HCT116 (cell line): ENCODE data around the gene PLD1. TPM values are rescaled to one million over a fixed set of nuclear protein-coding genes. Genes with fewer than 3 reads are reported as not detected.

Experiments
- ATAC-seq: fragments of 200-7000 bp; cut with Tn5 transposase; 2 replicates; pipeline ENCODE4 v1.9.1; 2020; ENCODE audit warnings: mild to moderate bottlenecking, moderate library complexity
- BruUV-seq: library from RNA; stranded (reverse); fragments of 400-500 nt; replicated peaks from 2 replicates; lab custom pipeline; 2021; lab: Mats Ljungman, UMichigan
- CTCF ChIA-PET: fragments of 300-600 bp; sonication (Branson Sonifier 250); formaldehyde crosslinking; loops from one replicate; lab custom pipeline; 2021; ENCODE audit warnings: antibody characterized with exemption; lab: Charles Lee
- POLR2A ChIA-PET: fragments of 300-600, 350-600 bp; sonication (Branson Sonifier 250); formaldehyde crosslinking; loops from one replicate; lab custom pipeline; 2021; ENCODE audit warnings: antibody characterized with exemption; lab: Charles Lee
- RAD21 ChIA-PET, 2 experiments: fragments of 300-600 bp; sonication (Branson Sonifier 250); formaldehyde crosslinking; loops; one replicate each; lab custom pipeline; 2023; ENCODE audit warnings: low total read pairs in 2 of 2; ENCODE audit not compliant: uncharacterized antibody in 2 of 2, unreplicated experiment in 2 of 2, low non-redundant PET in 1 of 2; lab: Charles Lee
- DNase-seq: peaks from one replicate; pipeline ENCODE4 v3.0.0-alpha.2; 2010; ENCODE audit warnings: low read depth, low spot score
- H2AFZ ChIP-seq: fragments of 200-600 bp; shearing (Covaris generic), sonication (generic); 2 replicates; pipeline ENCODE4 v1.6.1; 2017; ENCODE audit warnings: low read depth, mixed run types, mixed read lengths, antibody characterized with exemption, low read length; ENCODE audit not compliant: poor library complexity, severe bottlenecking
- H3K27ac ChIP-seq: 2 replicates; pipeline ENCODE4 v1.5.1; 2012; ENCODE audit warnings: low read depth, low read length
- H3K27me3 ChIP-seq: fragments of 200-600 bp; sonication (generic); 2 replicates; pipeline ENCODE4 v1.6.1; 2016; ENCODE audit warnings: mixed run types, low read length, mixed read lengths; ENCODE audit not compliant: insufficient read depth
- H3K36me3 ChIP-seq, 2 experiments: fragments of 200-500 bp in 1 of 2; fragments of 200-600 bp in 1 of 2; sonication (Bioruptor generic) in 1 of 2; sonication (generic) in 1 of 2; 2 replicates each; pipeline versions ENCODE4 v1.5.1 to v1.6.1; 2014 to 2016; ENCODE audit warnings: low read length in 2 of 2, inconsistent platforms in 1 of 2, mixed read lengths in 1 of 2, mixed run types in 1 of 2; ENCODE audit not compliant: insufficient read depth in 2 of 2, control insufficient read depth in 1 of 2
- H3K4me1 ChIP-seq, 2 experiments: fragments of 200-600 bp in 1 of 2; sonication (generic) in 1 of 2; 2 replicates each; pipeline versions ENCODE4 v1.5.1 to v1.6.1; 2012 to 2017; ENCODE audit warnings: low read length in 2 of 2, inconsistent platforms in 1 of 2, mild to moderate bottlenecking in 1 of 2, mixed read lengths in 1 of 2, mixed run types in 1 of 2, moderate library complexity in 1 of 2; ENCODE audit not compliant: insufficient read depth in 2 of 2, control insufficient read depth in 1 of 2
- H3K4me2 ChIP-seq: fragments of 200-600 bp; sonication (generic); 2 replicates; pipeline ENCODE4 v1.6.1; 2017; ENCODE audit warnings: mixed run types, low read length, mixed read lengths
- H3K4me3 ChIP-seq, 2 experiments: fragments of 200-600 bp in 1 of 2; sonication (generic) in 1 of 2; replicated peaks in 1 of 2; 2 replicates each; pipeline ENCODE4 v1.5.1; 2011 to 2016; ENCODE audit warnings: low read length in 2 of 2, control low read depth in 1 of 2, low read depth in 1 of 2, mild to moderate bottlenecking in 1 of 2, mixed read lengths in 1 of 2, mixed run types in 1 of 2
- H3K79me2 ChIP-seq: fragments of 200-600 bp; sonication (generic); 2 replicates; pipeline ENCODE4 v1.6.1; 2017; ENCODE audit warnings: mild to moderate bottlenecking, mixed run types, low read length, moderate library complexity, mixed read lengths; ENCODE audit not compliant: insufficient read depth
- H3K9ac ChIP-seq: fragments of 200-600 bp; sonication (generic); 2 replicates; pipeline ENCODE4 v1.6.1; 2016; ENCODE audit warnings: low read length, mixed read lengths
- H3K9me2 ChIP-seq: fragments of 200-600 bp; sonication (generic), shearing (Covaris generic); 2 replicates; pipeline ENCODE4 v1.6.1; 2017; ENCODE audit warnings: mixed run types, mild to moderate bottlenecking, moderate library complexity; ENCODE audit not compliant: insufficient read depth
- H3K9me3 ChIP-seq, 2 experiments: fragments of 200-500 bp in 1 of 2; fragments of 200-600 bp in 1 of 2; sonication (Bioruptor generic) in 1 of 2; sonication (generic) in 1 of 2; 2 replicates each; pipeline ENCODE4 v1.6.1; 2014 to 2017; ENCODE audit warnings: low read length in 2 of 2, mixed read lengths in 2 of 2, inconsistent platforms in 1 of 2, low read depth in 1 of 2, mild to moderate bottlenecking in 1 of 2, mixed run types in 1 of 2, moderate library complexity in 1 of 2; ENCODE audit not compliant: control insufficient read depth in 1 of 2, insufficient read depth in 1 of 2
- H4K20me1 ChIP-seq: fragments of 200-600 bp; sonication (generic), shearing (Covaris generic); 2 replicates; pipeline ENCODE4 v1.6.1; 2017; ENCODE audit warnings: mixed run types, mild to moderate bottlenecking, moderate library complexity; ENCODE audit not compliant: insufficient read depth
- CBX3 ChIP-seq: IDR thresholded peaks from 2 replicates; pipeline ENCODE4 v1.6.1; 2012; ENCODE audit warnings: low read depth
- ELF1 ChIP-seq: IDR thresholded peaks from 2 replicates; pipeline ENCODE4 v1.6.1; 2012; ENCODE audit warnings: low read depth, borderline replicate concordance
- EZH2 ChIP-seq: fragments of 200-600 bp; sonication (generic); IDR thresholded peaks from 2 replicates; pipeline ENCODE4 v1.6.1; 2017; ENCODE audit warnings: antibody characterized with exemption, mixed run types
- POLR2AphosphoS5 ChIP-seq: IDR thresholded peaks from 2 replicates; pipeline ENCODE4 v1.6.1; 2011; ENCODE audit warnings: mild to moderate bottlenecking, low read depth, low read length, moderate library complexity
- SP1 ChIP-seq: IDR thresholded peaks from 2 replicates; pipeline ENCODE4 v1.6.1; 2012; ENCODE audit warnings: low read depth
- YY1 ChIP-seq: IDR thresholded peaks from 2 replicates; pipeline ENCODE4 v1.6.1; 2011; ENCODE audit warnings: low read length, low read depth, moderate library complexity, mild to moderate bottlenecking; ENCODE audit not compliant: insufficient replicate concordance; ENCODE audit errors: extremely low read depth
- ZFX ChIP-seq: fragments of 450-650 bp; IDR thresholded peaks from 2 replicates; pipeline ENCODE4 v1.6.1; 2017
- ZNF274 ChIP-seq: fragments of 200-500 bp; sonication (Bioruptor generic); IDR thresholded peaks from 2 replicates; pipeline ENCODE4 v1.6.1; 2014; ENCODE audit warnings: mild to moderate bottlenecking, low read depth, low read length, inconsistent platforms
- intact Hi-C: fragments of 100-400 bp; cut with micrococcal nuclease; formaldehyde crosslinking; loops from 2 replicates; pipeline ENCODE4 v1.10.0; 2022
- total RNA-seq: library from RNA; stranded (reverse); gene quantifications from one replicate; pipeline ENCODE4 v1.2.1, GENCODE V29; 2021; ENCODE audit not compliant: unreplicated experiment
- TF ChIP-seq, protein P1 (sequence below), 3 experiments: fragments of 200-600 bp in 1 of 3; sonication (generic) in 1 of 3; IDR thresholded peaks in 2 of 3; conservative IDR thresholded peaks in 1 of 3; 2 replicates each; pipeline ENCODE4 v1.5.1; 2012 to 2017; ENCODE audit warnings: low read depth in 2 of 3, low read length in 2 of 3, antibody characterized with exemption in 1 of 3, borderline replicate concordance in 1 of 3, control low read depth in 1 of 3, mild to moderate bottlenecking in 1 of 3, mixed read lengths in 1 of 3, mixed run types in 1 of 3, moderate library complexity in 1 of 3; ENCODE audit not compliant: insufficient read depth in 1 of 3
- TF ChIP-seq, protein P2 (sequence below): IDR thresholded peaks from 2 replicates; pipeline ENCODE4 v1.6.1; 2012

The PLD1 gene
- total RNA-seq, 1 experiment from 2014 or later = 8.4 TPM

DNA sequence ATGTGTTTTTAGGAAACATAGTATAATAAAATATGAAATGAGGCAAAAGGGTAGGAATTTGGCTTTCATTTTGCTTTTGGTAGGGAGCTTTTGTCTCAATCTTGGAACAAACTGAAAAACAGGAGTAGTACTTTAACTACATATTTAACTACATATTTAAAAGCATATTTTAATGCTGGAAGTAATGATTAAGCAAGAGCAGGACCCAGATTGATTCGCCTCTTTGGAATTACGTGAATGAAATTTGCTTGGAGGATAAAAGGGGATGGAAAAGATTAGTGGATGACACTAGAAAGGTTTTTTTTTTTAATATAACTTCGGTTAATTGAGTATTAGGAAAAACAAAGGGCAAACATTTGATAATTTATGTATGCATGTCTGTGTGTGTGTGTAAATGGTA, 21.7 kb upstream of the PLD1 start:
- H2AFZ ChIP-seq = peak overlapping the region; percentile 49
- TF ChIP-seq, protein P1, sequence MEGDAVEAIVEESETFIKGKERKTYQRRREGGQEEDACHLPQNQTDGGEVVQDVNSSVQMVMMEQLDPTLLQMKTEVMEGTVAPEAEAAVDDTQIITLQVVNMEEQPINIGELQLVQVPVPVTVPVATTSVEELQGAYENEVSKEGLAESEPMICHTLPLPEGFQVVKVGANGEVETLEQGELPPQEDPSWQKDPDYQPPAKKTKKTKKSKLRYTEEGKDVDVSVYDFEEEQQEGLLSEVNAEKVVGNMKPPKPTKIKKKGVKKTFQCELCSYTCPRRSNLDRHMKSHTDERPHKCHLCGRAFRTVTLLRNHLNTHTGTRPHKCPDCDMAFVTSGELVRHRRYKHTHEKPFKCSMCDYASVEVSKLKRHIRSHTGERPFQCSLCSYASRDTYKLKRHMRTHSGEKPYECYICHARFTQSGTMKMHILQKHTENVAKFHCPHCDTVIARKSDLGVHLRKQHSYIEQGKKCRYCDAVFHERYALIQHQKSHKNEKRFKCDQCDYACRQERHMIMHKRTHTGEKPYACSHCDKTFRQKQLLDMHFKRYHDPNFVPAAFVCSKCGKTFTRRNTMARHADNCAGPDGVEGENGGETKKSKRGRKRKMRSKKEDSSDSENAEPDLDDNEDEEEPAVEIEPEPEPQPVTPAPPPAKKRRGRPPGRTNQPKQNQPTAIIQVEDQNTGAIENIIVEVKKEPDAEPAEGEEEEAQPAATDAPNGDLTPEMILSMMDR (IDR thresholded peaks at IDR 0.05 in 2 of 3, conservative IDR thresholded peaks at IDR 0.05 in 1 of 3; ENCODE audit: borderline replicate concordance in 1 of 3, insufficient read depth in 1 of 3, low read depth in 2 of 3, low read length in 2 of 3) = no peak
- TF ChIP-seq ZFX (no peak), ZNF274 (no peak), ELF1 (no peak), SP1 (no peak), CBX3 (no peak), YY1 (no peak), EZH2 (no peak), POLR2AphosphoS5 (no peak)
- TF ChIP-seq, protein P2, sequence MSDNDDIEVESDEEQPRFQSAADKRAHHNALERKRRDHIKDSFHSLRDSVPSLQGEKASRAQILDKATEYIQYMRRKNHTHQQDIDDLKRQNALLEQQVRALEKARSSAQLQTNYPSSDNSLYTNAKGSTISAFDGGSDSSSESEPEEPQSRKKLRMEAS = no peak
- TF ChIP-seq, all 23 proteins: peak for 0
- Histone ChIP-seq H4K20me1 (no peaks in the 10 kb centered on the region), H3K27me3 (no peaks in the 10 kb centered on the region), H3K9me3 (no peaks in the 10 kb centered on the region), H3K9ac (no peak overlapping the region), H3K36me3 (no peaks in the 10 kb centered on the region), H3K4me1 (peaks cover 3 to 8% of the 10 kb centered on the region in 2 experiments; a peak in 2 of 4 replicates), H3K27ac (no peak overlapping the region), H3K4me3 (no peak overlapping the region), H3K4me2 (no peak overlapping the region), H3K79me2 (no peaks in the 10 kb centered on the region), H3K9me2 (no peaks in the 10 kb centered on the region)
- DNase-seq = no peak
- intact Hi-C loops = loop anchor here (2.0 to 10.0 kb wide), 5 partner anchors 185 to 871 kb away; no protein-coding TSS in a partner anchor
- ATAC-seq = no peak
- BruUV-seq = no TSS peak
- ChIA-PET POLR2A (no interaction called here), RAD21 (interaction anchor here in 1 of 2 experiments (0.7 kb wide), 1 partner anchor 14 kb away, joined by 3 read pairs; no protein-coding TSS in a partner anchor), CTCF (no interaction called here)
